ENCODE measurements around the gene FARP2.
"Not testable (repeated sequence)": the region's sequence is repeated elsewhere in the genome, so short reads cannot be mapped to it uniquely, and the experiment has no call there.

The FARP2 gene, protein sequence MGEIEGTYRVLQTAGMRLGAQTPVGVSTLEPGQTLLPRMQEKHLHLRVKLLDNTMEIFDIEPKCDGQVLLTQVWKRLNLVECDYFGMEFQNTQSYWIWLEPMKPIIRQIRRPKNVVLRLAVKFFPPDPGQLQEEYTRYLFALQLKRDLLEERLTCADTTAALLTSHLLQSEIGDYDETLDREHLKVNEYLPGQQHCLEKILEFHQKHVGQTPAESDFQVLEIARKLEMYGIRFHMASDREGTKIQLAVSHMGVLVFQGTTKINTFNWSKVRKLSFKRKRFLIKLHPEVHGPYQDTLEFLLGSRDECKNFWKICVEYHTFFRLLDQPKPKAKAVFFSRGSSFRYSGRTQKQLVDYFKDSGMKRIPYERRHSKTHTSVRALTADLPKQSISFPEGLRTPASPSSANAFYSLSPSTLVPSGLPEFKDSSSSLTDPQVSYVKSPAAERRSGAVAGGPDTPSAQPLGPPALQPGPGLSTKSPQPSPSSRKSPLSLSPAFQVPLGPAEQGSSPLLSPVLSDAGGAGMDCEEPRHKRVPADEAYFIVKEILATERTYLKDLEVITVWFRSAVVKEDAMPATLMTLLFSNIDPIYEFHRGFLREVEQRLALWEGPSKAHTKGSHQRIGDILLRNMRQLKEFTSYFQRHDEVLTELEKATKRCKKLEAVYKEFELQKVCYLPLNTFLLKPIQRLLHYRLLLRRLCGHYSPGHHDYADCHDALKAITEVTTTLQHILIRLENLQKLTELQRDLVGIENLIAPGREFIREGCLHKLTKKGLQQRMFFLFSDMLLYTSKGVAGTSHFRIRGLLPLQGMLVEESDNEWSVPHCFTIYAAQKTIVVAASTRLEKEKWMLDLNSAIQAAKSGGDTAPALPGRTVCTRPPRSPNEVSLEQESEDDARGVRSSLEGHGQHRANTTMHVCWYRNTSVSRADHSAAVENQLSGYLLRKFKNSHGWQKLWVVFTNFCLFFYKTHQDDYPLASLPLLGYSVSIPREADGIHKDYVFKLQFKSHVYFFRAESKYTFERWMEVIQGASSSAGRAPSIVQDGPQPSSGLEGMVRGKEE

DNA sequence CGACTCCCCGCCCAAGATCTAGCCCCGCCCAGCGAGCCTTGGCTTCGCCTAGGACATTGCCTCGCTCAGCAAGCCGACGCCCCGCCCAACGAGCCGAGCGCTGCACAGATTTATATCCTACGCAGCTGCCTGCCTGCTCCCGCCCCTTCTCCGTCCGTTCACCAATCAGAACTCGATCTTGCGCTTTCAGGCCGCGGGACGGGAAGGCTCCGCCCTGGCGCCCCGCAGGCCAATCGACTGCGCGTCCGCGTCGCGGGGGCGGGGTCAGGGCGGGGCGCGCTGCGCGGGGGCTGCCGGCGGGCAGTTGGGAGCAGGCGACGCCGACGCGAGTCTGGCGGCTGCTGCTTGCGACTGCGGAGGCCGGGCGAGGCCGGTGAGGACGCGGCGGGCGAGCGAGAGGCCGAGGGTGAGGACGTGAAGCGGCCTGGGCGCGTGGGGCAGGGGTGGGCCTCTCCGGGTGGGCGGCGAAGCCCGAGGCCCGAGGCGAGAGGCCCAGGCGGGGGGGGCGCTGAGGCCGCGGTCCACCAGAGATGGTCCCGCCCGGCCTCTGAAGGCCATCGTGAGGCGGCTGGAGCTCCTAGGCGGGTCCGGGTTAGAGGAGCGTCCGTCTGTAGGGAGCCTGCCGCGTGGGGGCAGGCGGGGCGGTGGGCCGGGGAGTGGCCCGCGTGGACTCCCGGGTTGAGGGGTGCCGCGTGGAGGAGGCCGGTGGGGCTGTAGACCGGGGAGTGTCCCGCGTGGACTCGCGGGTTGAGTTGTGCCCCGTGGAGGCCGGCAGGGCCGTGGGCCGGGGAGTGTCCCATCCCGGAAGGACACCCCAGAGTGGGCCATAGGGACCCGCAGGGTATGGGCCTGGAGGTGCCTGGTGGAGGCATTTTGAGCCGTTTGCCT is at the start of gene FARP2:
TSS of gene FARP2 (plus strand) at position 303 of the 888 bp plus-strand sequence. CDS start 16,823 bp downstream, outside the sequence.
- peak; percentile 96 for DNase-seq (ENCODE audit: low spot score)

DNA sequence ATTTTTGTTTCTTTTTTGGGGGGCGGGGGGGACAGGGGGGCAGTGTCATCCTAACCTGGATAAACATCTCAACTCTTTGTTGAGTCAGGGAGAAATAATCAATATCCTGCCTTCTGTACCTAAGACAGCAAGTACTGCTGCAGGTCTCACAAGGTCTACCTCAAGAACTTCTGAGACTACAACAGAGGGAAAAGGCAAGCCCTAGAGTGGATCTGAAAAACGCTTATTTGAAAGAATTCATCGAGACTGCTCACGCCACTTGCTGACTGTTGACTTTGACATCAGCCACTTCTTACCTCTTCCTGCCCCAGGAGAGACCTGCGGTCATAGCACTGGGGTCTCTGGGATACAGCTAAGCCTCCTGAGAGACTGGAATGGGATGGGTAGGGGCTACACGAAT is 49.0 kb upstream of the FARP2 start:
- DNase-seq (ENCODE audit: low spot score) = no peak

- DNase-seq (ENCODE audit: low spot score) = no peak
Observed at GRCh38 chr2:241308267-241308666, 47.8 kb upstream of the FARP2 start.

DNA sequence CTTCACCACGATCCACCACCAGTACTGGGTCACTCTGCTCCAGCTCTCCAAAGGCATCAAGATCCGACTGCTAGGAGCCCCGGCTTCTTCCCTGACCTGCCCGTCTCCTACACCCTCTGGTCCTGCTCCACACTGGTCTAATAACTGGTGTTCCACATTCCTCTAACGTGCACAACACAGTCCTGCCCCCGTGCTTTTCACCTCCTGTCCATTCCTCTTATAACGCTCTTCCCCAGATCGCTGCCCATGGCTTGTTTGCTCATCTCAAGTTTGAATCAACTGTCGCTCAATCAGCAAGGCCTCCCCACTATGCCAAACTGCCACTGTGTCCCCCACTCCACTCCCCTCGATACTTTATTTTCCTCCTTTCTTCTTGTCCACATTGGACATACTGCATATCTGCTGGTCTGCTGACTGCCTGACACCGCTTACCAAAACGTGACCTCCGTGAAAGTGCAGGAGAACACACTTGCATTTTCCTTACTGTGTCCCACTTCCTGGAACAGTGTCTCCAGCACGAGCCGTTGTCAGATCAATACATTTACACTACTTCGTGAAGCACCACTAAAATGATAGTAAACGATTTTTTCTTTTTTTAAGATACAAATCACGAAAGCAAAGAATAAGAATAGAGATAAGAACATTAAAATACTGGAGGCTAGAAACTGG is 47.1 kb upstream of the FARP2 start:
- no peak for DNase-seq (ENCODE audit: low spot score)

- DNase-seq (ENCODE audit: low spot score) = no peak
Observed at GRCh38 chr2:241309684-241310117, 46.4 kb upstream of the FARP2 start.

DNA sequence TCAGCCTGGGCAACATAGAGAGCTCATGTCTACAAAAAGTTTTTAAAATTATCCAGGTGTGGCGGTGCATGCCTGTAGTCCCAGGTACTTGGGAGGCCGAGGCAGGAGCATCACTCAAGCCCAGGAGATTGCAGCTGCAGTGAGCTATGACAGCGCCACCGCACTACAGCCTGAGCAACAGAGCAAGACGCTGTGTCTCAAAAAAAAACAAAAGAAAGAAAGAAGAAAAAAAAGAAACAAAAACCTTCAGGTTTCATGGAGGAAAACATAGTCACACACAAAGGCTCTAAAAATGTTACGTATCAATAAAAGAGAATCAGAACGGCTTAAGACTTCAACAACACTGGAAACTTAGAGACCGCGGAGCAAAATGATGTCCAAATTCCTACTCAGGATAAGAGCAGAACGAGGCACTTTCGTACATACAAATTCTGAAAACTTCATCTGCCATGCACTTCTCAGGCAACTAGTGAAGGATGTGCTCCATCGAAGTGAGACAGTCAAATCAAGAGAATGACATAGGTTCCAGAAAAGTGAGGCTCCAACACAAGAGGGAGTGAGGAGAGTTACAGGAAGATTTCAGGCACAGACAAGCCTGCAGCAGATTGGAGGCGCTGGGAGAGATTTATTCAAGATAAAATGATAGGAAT is 45.0 kb upstream of the FARP2 start:
- no peak for DNase-seq (ENCODE audit: low spot score)

GRCh38 chr2:241312082-241312481 is 44.0 kb upstream of the FARP2 start:
- no peak for DNase-seq (ENCODE audit: low spot score)

DNA sequence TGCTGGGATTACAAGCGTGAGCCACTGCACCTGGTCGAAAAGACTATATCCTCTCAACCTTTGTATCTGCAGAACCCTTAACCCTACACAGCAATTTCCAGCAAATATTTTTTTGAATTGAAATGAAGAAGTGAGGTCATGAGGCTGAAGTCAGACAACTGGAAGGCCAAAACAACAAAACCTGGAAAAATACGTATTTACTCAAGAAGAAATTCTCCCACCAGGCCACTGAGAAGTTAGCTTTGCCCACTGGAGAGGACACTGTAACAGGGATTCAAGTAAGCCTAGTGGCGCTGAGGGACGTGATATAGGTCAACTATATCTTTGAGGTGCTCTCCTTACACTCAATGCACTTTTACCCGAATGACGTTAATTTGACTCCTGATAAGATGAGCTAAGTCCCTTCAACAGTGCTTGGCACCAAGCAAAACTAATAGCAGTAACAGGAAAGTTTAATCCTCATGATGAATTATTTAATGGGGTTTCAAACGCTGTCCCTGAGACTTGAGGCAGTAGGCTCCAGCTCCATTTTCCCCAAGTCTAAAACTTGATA is 42.5 kb upstream of the FARP2 start:
- no peak for DNase-seq (ENCODE audit: low spot score)

DNA sequence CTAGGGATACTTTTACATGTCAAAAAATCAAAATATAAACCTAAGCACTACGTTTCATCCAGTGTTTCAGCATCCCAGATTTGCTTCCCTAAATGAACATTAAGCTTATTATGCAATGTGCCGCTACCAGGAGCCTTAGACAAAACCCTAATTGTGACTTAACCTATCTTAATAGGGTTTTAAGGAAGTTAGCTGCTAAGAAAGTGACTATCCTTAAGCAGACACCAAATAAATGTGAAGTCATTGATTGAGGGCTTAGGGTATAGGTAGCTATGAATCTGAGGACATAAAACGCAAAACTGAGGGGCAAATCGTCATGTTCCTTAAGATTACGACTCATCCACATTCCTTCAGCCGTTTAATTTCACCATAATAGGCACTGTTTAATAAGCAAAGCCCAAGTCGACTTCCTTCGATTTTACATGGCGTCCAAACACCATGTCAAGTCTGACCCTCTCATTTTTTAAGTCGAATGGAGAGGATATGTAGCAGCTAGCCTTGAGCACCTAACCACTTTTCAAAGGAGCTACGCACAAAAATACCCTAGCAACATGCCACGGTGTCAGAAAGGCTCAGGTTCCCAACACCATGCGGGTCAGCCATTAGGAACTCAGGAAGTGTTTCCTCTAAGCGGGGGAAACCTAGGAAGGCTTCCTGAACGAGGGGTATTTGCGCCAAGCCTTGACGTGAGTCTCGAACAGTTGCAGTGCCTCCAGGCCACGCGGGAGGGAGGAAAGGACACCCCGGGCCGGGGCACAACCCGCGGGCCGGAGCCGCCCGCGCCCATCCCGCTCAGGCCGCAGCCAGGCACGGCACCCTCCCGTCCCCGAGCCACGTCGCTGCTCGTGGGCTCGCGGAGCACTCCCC is 41.6 kb upstream of the FARP2 start:
- DNase-seq (ENCODE audit: low spot score) = no peak

- peak; percentile 99 for DNase-seq (ENCODE audit: low spot score)
Observed at GRCh38 chr2:241315093-241315878, 40.8 kb upstream of the FARP2 start, which contains the start of gene HDLBP. TSS of gene HDLBP (minus strand) at chr2:241315672. CDS start at chr2:241266869, 48,803 bp downstream.

- peak; percentile 100 for DNase-seq (ENCODE audit: low spot score)
Observed at GRCh38 chr2:241315879-241316631, 40.0 kb upstream of the FARP2 start, which contains the start of gene SEPTIN2. TSS of gene SEPTIN2 (plus strand) at chr2:241315925. CDS start at chr2:241324233, 8,308 bp downstream.

- DNase-seq (ENCODE audit: low spot score) = no peak
Observed at GRCh38 chr2:241316825-241317224, 39.3 kb upstream of the FARP2 start.

GRCh38 chr2:241317391-241317790 is 38.7 kb upstream of the FARP2 start:
- no peak for DNase-seq (ENCODE audit: low spot score)

DNA sequence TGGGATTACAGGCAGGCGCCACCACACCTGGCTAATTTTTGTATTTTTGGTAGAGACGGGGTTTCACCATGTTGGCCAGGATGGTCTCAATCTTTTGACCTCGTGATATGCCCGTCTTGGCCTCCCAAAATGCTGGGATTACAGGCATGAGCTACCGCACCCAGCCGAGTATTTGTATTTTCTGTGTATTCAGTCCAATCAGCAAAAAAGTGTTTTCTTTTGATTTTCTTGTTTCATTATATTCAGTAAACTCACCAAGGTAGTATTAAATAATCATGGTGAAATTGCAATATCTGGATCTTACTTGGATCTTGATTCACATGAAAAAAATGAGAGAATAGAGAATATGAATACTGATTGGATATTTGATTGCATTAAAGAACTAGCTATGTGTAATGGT is 37.3 kb upstream of the FARP2 start:
- DNase-seq (ENCODE audit: low spot score) = not testable (repeated sequence)

- DNase-seq (ENCODE audit: low spot score) = no peak
Observed at GRCh38 chr2:241320394-241320793, 35.7 kb upstream of the FARP2 start.

- no peak for DNase-seq (ENCODE audit: low spot score)
Observed at GRCh38 chr2:241321033-241321432, 35.1 kb upstream of the FARP2 start.

GRCh38 chr2:241321886-241322285 is 34.2 kb upstream of the FARP2 start:
- DNase-seq (ENCODE audit: low spot score) = no peak
